Activated CD4-positive, alpha-beta T cell treated with anti-CD3 and anti-CD28 coated beads, Interleukin-2, amount 10 ng/mL, durations not matched to agents 24 days and 14 days (primary cell): ENCODE results near the gene KPTN. TPM values are rescaled to one million over a fixed set of nuclear protein-coding genes. Genes with fewer than 3 reads are reported as not detected.

ENCODE experiments used
- DNase-seq: peaks from one replicate; pipeline ENCODE4 v3.0.0; 2022
- H3K27ac Mint-ChIP-seq: one replicate; pipeline ENCODE4 v1.8.0; 2022; ENCODE audit warnings: mild to moderate bottlenecking, mixed read lengths
- H3K27me3 Mint-ChIP-seq: one replicate; pipeline ENCODE4 v1.8.0; 2022; ENCODE audit warnings: mixed read lengths
- H3K36me3 Mint-ChIP-seq: one replicate; pipeline ENCODE4 v1.8.0; 2022; ENCODE audit warnings: low read depth, mild to moderate bottlenecking, mixed read lengths
- H3K4me1 Mint-ChIP-seq: one replicate; pipeline ENCODE4 v1.8.0; 2021; ENCODE audit warnings: mixed read lengths
- H3K4me3 Mint-ChIP-seq: one replicate; pipeline ENCODE4 v1.8.0; 2022; ENCODE audit warnings: mild to moderate bottlenecking, moderate library complexity, mixed read lengths
- H3K9me3 Mint-ChIP-seq: one replicate; pipeline ENCODE4 v1.8.0; 2021; ENCODE audit warnings: mixed read lengths
- intact Hi-C: fragments of 100-400 bp; cut with micrococcal nuclease; formaldehyde crosslinking; loops from one replicate; pipeline ENCODE4 v1.15.1; 2023
- total RNA-seq: library from RNA; stranded (reverse); gene quantifications from 2 replicates; pipeline ENCODE4 v1.2.3, GENCODE V29; 2022

KPTN gene
- 10.1 and 12.2 TPM in 2 replicates for total RNA-seq

DNA sequence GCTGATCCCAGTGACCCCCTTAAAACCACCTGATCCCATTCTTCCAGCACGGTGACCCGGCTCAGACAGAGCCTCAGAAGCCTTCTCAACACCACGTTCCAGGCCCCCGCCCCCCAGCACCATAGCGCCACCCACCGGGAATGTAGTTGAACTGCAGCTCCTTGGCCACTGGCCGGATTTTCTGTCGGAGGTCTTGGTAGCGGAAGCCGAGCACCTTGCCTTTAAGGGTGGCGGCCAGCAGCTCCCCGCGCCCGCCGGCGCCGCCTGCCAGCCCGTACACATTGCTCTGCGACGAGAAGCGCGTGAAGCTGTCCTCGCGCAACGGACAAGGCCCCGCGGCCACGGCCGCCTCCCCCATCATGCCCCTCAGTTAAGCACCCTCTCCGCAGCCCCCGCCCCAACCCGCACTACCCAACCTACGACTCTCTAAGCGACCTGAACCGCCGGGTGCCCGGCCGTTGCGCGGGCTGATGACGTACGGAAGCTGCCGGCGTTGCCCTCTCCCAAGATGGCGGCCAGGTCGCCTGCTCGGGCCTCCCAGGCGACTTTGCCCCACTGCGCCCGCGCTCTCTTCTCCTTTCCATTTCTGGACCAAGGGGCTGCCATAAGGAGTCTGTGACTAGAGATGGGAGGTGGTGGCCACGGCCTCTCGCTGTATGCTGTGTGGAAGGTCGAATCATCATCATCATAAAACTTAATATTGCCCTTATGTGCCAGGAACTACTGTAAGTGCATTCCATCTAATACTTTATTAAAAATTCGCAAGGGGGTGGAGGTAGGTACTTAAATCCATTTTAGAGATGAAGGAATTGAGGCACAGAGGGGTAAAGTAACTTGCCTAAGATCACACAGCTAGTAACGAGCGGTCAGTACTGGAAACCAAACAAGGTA lies at the start of gene KPTN:
TSS of gene KPTN (minus strand) at position 420 of the 891 bp plus-strand sequence. CDS start at position 361, 59 bp downstream.
- H3K36me3 Mint-ChIP-seq, result peaks cover 13% of the 10 kb centered on the region
- H3K4me1 Mint-ChIP-seq, result peaks cover 21% of the 10 kb centered on the region
- H3K9me3 Mint-ChIP-seq, result no peaks in the 10 kb centered on the region
- intact Hi-C loops, result loop anchor here (1.0 to 10.0 kb wide), 3 partner anchors 31 to 121 kb away; partner anchors contain the start of genes BICRA and NAPA
- H3K27ac Mint-ChIP-seq, result peak within 1 kb of the TSS; percentile 98
- H3K4me3 Mint-ChIP-seq, result peak within 1 kb of the TSS; percentile 99
- H3K27me3 Mint-ChIP-seq, result no peaks in the 10 kb centered on the region
- DNase-seq, result peak; percentile 97

DNA sequence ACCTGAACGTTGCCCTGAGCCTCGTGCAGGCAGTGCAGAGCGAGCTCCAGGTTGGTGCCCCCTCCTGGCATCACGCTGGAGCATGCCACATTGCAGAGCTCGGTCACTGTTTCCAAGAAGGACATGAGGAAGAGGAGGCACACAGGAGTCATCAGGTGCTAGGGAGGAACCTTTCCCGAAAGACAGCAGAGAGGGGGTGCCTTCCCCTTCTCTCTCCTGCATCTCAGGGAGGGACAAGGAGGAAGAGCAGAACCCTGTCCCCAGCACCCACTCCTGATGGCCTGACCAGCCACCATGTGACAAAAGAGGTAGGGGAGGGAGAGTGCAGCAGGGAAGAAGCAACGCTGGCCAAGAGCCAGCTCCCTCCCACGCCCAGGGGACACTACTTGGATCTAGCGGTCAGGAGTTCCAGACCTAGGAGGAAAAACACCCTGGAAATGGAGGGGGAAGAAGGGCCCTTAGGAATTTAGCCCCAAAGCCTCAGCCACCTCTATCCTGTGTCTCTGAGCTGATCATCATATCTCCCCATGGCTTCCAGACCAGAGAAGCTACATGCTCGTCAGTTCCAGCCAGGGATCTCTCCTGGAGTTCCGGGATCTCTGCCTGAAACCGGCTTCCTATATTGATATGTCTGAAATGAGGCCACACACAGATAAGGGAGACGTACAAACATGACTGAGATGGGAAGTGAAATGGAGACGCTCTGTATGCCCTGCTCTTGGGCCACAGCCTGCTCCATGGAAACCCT lies 47.8 kb upstream of the KPTN start:
- Mint-ChIP-seq H3K27ac (no peak overlapping the region), H3K4me3 (no peak overlapping the region), H3K4me1 (no peaks in the 10 kb centered on the region), H3K9me3 (no peaks in the 10 kb centered on the region), H3K36me3 (no peaks in the 10 kb centered on the region), H3K27me3 (peaks cover 2% of the 10 kb centered on the region)
- no peak for DNase-seq
- intact Hi-C loops, result no loop called here

DNA sequence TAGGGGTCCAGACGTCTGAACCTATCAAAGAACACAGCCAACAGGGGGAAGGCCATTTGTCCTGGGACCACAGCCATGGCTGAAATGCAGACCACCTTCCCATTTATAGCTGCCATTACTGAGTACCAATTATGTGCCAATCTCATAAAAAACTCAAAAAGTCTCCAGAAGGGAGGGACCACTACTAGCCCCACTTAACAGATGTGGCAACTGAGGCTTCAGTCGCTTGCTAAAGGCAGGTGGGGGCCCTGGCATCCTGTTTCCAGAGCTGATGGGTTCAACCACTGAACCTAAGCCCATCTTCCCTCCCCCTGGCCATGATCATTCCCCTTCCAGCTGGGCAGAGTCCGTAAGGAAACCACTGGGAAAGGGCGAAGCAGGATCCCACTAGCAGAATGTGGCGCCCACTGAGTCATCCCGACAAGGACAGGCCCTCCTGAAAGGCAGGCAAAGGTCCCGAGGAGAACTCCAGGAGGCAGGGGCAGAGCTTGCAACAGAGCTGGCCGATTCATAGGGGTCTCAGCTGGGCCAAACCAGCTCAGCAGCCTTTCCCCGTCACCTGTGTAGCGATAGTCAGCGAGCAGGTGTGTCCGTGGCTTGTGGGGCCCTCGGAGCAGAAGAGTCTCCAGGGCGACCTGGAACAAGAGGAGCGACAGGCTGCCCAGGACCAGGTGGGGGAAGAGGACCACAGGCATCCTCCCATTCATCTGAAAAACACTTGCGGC lies 45.2 kb upstream of the KPTN start:
- H3K4me1 Mint-ChIP-seq, result no peaks in the 10 kb centered on the region
- no peaks in the 10 kb centered on the region for H3K9me3 Mint-ChIP-seq
- no peaks in the 10 kb centered on the region for H3K36me3 Mint-ChIP-seq
- DNase-seq, result no peak
- no peak overlapping the region for H3K27ac Mint-ChIP-seq
- H3K27me3 Mint-ChIP-seq, result peaks cover 2% of the 10 kb centered on the region
- H3K4me3 Mint-ChIP-seq, result no peak overlapping the region
- intact Hi-C loops, result no loop called here

DNA sequence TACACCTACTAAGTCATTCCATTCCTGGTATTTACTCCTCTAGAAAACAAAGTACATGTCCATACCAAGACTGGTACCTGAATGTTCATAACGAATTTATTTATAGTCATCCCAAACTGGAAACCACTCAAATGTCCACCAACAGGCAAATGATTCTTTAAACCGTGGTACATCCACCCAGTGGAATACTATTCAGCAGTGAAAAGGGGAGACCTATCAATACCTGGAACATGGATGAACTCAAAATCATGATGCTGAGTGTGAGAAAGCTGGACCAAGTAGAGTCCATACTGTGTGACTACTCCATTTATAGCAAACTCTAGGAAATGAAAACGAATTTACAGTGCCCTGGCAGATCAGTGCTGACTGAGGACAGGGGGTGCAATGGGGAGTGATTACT lies 42.8 kb upstream of the KPTN start:
- H3K27ac Mint-ChIP-seq, result no peak overlapping the region
- H3K4me3 Mint-ChIP-seq, result no peak overlapping the region
- intact Hi-C loops, result no loop called here
- DNase-seq, result no peak
- H3K36me3 Mint-ChIP-seq, result no peaks in the 10 kb centered on the region
- peaks cover 8% of the 10 kb centered on the region for H3K27me3 Mint-ChIP-seq
- no peaks in the 10 kb centered on the region for H3K9me3 Mint-ChIP-seq
- peaks cover 5% of the 10 kb centered on the region for H3K4me1 Mint-ChIP-seq

DNA sequence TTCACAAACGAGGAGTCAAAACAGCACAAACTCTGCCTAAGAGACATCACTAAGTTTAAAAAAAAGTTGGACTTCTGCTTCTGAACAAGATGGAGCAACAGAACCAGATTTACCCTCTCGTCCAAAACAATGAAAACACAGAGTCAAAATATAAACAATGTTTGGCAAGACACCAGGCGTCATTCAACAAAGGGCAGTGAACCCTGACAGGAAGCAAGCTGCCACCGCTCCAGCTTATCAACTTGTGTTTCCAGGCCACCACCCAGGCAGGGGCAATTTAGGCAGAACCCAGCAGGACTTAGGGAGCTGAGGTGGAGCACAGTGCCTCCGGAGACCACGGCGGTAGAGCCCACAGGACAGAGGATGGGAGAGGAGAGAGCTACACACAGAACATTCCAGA lies 39.5 kb upstream of the KPTN start:
- DNase-seq, result no peak
- Mint-ChIP-seq H3K4me1 (peaks cover 19% of the 10 kb centered on the region), H3K4me3 (no peak overlapping the region), H3K27me3 (peaks cover 8% of the 10 kb centered on the region), H3K9me3 (no peaks in the 10 kb centered on the region), H3K36me3 (no peaks in the 10 kb centered on the region), H3K27ac (no peak overlapping the region)
- intact Hi-C loops, result no loop called here

DNA sequence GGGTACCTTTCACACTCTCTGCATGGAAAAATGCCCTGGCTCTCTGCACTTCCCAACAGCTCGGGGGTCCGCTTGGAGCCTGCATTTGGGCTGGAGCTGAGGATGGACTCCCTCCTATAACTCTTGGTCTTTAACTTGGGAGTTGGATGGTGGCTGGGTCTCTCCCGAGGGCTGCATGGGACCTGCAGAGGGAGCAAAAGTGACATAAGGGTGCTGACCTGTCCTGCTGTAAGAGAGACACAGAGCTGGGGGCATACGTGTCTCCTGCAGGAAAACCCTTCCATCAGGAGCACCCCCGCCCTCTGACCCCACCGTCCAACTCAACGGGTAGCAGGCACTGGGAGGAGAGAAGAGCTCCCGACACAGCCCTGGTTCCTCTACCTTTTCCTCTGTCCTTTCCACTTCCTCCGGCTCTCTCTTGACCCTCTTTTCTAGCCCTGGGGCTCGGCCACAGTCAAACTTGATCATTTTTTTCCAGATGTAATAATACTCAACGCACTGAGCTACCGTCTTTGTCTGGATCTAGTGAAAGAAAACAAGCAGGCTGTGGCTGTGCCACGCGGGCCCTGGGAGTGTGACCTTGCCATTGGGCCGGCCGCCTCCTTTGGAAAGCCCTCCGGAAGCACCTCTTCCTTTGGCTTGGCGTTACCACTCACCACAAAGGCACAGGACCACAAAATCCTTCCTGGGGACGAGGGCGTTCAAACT lies 37.6 kb upstream of the KPTN start:
- H3K9me3 Mint-ChIP-seq, result no peaks in the 10 kb centered on the region
- peaks cover 8% of the 10 kb centered on the region for H3K27me3 Mint-ChIP-seq
- no peak for DNase-seq
- H3K27ac Mint-ChIP-seq, result no peak overlapping the region
- H3K4me1 Mint-ChIP-seq, result peaks cover 33% of the 10 kb centered on the region
- intact Hi-C loops, result no loop called here
- no peak overlapping the region for H3K4me3 Mint-ChIP-seq
- no peaks in the 10 kb centered on the region for H3K36me3 Mint-ChIP-seq

DNA sequence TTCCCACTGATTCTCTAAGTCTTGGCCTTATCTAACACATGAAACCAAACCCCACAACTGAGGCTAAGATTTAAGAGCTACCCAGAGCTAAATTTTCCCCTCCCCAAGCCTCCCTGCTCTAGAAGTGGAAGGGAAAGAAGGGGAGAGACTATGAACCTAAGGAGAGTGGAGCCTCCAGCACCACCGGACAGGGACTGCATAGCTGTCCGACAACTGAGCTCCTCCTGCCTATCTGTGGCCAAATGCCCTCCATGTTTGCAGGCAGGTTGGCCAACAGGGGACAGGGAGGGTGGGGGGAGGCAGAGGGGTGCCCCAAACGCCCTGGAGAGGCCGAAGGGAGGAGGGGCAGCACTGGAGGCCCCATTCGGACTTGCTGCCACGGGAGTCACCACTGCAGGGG lies 36.8 kb upstream of the KPTN start:
- Mint-ChIP-seq H3K4me1 (peaks cover 41% of the 10 kb centered on the region), H3K27ac (no peak overlapping the region), H3K9me3 (no peaks in the 10 kb centered on the region), H3K36me3 (no peaks in the 10 kb centered on the region), H3K4me3 (no peak overlapping the region), H3K27me3 (peaks cover 8% of the 10 kb centered on the region)
- no peak for DNase-seq
- intact Hi-C loops, result no loop called here

DNA sequence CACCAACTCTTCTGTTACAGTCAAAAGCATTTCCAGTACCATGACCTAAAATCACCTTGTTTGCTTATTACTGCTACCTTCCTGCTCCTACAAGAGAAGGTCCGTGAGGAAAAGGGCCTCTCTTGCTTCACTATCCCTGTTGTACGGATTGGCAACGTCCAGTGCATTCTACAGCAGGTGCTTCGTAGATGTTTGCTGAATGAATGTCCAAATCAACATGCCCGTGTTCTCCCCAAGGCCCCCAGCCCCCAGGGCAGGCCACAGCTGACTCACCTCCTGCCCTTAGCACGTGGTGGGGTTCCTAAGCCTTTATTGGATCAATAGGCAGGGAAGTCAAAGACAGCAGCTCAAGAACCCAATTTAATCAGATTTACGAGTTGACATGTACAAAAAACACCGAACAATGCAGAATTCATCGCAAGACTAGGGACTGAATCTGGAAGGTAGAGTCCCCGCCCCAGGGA lies 36.4 kb upstream of the KPTN start:
- Mint-ChIP-seq H3K4me1 (peaks cover 45% of the 10 kb centered on the region), H3K36me3 (peaks cover under 1% of the 10 kb centered on the region), H3K27ac (no peak overlapping the region), H3K27me3 (peaks cover 8% of the 10 kb centered on the region), H3K9me3 (no peaks in the 10 kb centered on the region), H3K4me3 (no peak overlapping the region)
- intact Hi-C loops, result no loop called here
- DNase-seq, result no peak

DNA sequence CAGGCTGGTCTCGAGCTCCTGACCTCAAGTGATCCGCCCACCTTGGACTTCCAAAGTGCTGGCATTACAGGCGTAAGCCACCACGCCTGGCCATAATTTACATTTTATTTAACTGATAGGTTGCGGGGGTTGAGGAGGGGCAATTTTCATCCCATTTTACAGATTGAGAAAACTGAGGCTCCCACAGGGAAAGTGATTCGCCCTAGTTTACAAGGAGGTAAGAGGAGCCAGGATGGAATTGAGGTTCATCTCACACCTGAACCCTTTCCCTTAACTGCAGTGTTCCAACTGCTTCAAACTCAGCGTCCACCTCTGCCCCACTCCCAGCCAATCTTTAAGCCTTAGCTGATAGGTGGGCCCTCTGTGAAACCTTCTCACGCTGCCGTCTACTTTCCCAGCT lies 34.8 kb upstream of the KPTN start:
- H3K4me3 Mint-ChIP-seq, result no peak overlapping the region
- no peak for DNase-seq
- no peaks in the 10 kb centered on the region for H3K9me3 Mint-ChIP-seq
- intact Hi-C loops, result no loop called here
- peaks cover 8% of the 10 kb centered on the region for H3K27me3 Mint-ChIP-seq
- no peak overlapping the region for H3K27ac Mint-ChIP-seq
- peaks cover 10% of the 10 kb centered on the region for H3K36me3 Mint-ChIP-seq
- peaks cover 59% of the 10 kb centered on the region for H3K4me1 Mint-ChIP-seq

DNA sequence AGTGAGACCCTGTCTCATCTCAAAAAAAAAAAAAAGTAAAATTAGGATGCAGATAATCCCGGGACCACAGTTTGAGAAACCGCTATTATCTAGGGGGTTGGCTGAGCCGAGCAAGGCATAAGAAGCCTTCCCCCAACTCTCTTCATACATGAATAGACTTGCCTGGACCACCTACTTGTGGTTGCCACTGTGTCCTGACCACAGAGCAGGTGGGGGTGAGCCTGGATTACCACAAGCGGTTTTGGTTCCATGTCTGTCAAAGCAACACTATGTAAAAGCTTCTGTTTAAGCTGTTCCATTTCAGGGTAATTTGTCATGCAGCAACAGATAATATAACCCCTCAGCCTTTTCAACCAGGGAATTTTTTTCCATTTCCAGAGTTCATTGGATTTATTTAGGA lies 34.1 kb upstream of the KPTN start:
- Mint-ChIP-seq H3K27ac (peak overlapping the region; percentile 77), H3K9me3 (no peaks in the 10 kb centered on the region), H3K4me3 (peak overlapping the region; percentile 59), H3K36me3 (peaks cover 11% of the 10 kb centered on the region), H3K27me3 (peaks cover 2% of the 10 kb centered on the region), H3K4me1 (peaks cover 63% of the 10 kb centered on the region)
- intact Hi-C loops, result no loop called here
- peak; percentile 88 for DNase-seq

DNA sequence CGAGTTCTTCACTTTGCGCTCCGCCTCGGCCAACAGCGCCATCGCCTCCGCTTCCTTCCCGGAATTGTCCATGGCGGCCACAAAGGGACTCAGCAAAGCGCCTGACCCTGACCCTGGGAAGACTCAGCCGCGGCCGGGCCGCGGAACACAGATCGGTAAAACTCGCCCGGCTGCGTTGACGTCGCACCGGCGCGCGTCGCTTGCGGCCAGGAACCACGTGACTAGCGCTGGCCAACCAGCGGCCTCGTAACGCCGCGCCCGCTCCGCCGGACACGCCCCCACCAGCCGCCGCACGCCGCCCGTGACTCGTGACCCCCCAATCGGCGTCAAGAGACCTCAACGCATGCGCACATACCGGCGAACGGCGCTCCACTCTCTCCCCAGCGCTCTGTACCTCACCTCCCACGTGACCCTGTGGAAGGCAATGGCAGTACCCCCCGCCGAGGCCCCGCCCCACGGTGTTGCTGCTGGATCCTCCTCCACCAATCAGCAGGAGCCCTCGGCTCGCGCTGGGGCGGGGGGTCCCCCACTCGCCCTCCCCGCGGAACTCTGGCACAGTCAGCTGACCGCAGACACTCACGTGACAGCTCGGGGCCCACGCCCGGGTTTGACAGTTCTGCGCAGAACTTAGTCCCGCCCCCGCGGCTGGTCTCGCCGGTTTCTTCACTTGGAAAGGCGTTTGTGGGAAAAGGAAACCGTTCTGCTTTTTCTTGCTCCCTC lies 31.0 kb upstream of the KPTN start, which contains the start of gene NAPA:
TSS of gene NAPA (minus strand) at position 195 of the 720 bp plus-strand sequence. CDS start at position 72, 123 bp downstream.
- no peaks in the 10 kb centered on the region for H3K9me3 Mint-ChIP-seq
- H3K4me1 Mint-ChIP-seq, result peaks cover 78% of the 10 kb centered on the region
- intact Hi-C loops, result loop anchor here (1.0 to 2.0 kb wide), 7 partner anchors 31 to 240 kb away; partner anchors contain the start of genes INAFM1, KPTN and ZNF541
- H3K27ac Mint-ChIP-seq, result peak within 1 kb of the TSS; percentile 95
- peaks cover 17% of the 10 kb centered on the region for H3K36me3 Mint-ChIP-seq
- DNase-seq, result peak; percentile 100
- peak within 1 kb of the TSS; percentile 99 for H3K4me3 Mint-ChIP-seq
- no peaks in the 10 kb centered on the region for H3K27me3 Mint-ChIP-seq

DNA sequence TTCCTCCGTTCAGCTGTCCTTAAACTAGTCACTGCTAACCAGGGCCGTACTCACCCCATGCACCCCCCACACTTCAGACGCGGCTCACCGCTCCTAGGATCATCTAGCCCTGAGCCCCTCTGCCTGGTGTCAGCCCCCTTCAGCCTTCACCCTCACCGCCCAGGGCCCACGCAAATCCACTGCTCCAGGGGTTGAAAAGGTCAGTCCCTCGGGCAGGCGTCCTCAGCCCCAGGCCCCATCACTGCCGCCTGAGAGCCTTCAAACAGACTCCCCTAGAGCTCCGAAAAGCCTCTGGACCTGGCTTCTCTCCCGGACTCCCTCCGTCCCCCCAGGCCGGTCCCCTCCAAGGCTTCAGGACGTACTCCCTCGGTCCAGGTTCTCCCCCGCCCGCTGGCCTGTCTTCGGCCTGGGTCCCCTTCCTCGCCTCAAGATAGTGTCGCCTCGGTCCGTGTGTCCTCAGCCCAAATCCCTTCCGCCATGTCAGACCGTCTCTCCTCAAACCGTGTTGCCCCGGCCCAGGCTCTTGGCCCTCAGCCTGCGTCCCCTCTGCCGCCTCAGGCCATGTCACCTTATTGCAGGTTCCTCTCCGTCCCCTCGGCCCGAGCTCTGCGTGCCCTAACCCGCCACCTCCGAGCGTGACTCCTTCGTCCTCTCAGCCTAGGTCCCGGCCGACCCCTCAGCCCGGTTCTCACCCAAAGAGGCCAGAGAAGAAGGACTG lies 30.3 kb upstream of the KPTN start:
- H3K4me1 Mint-ChIP-seq, result peaks cover 76% of the 10 kb centered on the region
- peak overlapping the region; percentile 99 for H3K4me3 Mint-ChIP-seq
- H3K36me3 Mint-ChIP-seq, result peaks cover 20% of the 10 kb centered on the region
- intact Hi-C loops, result loop anchor here (2.0 kb wide), 3 partner anchors 58 to 240 kb away; partner anchors contain the start of genes INAFM1 and ZNF541
- peak overlapping the region; percentile 95 for H3K27ac Mint-ChIP-seq
- no peaks in the 10 kb centered on the region for H3K27me3 Mint-ChIP-seq
- no peaks in the 10 kb centered on the region for H3K9me3 Mint-ChIP-seq
- DNase-seq, result peak; percentile 69
